Measurements from ENCODE around the gene IL1RAP.
"Not testable (repeated sequence)": the region's sequence is repeated elsewhere in the genome, so short reads cannot be mapped to it uniquely, and the experiment has no call there.

Gene IL1RAP, protein sequence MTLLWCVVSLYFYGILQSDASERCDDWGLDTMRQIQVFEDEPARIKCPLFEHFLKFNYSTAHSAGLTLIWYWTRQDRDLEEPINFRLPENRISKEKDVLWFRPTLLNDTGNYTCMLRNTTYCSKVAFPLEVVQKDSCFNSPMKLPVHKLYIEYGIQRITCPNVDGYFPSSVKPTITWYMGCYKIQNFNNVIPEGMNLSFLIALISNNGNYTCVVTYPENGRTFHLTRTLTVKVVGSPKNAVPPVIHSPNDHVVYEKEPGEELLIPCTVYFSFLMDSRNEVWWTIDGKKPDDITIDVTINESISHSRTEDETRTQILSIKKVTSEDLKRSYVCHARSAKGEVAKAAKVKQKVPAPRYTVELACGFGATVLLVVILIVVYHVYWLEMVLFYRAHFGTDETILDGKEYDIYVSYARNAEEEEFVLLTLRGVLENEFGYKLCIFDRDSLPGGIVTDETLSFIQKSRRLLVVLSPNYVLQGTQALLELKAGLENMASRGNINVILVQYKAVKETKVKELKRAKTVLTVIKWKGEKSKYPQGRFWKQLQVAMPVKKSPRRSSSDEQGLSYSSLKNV

DNA sequence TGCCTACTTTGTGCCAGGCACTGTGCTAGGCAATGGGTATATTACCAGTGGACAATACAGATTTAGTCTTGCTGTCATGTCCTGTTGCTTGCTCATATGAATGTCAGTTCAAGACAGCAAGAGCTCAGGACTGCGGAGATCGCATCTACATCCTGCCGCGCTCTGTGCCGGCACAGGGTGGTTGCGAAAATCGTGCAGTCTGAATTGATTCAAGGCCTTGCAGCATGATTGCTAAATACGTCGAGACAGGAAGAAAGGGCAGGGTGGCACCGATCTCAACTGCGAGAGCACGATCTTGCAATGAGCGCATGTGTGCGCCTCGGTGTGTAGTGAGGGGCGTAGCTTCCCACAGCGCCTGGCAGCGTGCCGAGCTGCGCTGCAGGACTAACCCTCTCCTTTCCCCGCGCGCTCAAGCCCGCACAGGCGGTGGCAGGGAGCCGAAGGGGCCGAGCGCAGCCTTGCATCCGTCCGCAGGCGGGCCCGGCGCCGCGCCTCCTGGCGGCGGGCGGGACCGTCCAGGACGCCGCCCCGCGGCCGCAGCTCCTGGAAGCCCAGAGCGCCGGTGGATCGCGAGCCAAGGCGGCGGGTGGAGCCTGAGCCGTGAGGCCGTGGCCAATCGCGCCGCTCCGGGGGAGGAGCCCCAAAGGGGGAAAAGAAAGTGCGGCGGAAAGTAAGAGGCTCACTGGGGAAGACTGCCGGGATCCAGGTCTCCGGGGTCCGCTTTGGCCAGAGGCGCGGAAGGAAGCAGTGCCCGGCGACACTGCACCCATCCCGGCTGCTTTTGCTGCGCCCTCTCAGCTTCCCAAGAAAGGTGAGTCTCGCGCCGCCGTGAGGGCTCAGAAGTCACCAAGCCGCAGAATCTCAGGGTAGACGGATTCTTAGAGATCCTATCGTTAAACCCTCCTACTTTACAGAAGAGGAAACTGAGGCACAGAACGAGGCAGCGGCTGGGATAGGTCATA lies at the start of gene IL1RAP:
Gene IL1RAP (plus strand): TSS at position 677 of the 962 bp plus-strand sequence. CDS start 50,205 bp downstream, outside the sequence.
- peak; percentile 64 to 77 (median 69) for DNase-seq (ENCODE audit: low read depth in 2 of 3, low spot score in 2 of 3)

DNA sequence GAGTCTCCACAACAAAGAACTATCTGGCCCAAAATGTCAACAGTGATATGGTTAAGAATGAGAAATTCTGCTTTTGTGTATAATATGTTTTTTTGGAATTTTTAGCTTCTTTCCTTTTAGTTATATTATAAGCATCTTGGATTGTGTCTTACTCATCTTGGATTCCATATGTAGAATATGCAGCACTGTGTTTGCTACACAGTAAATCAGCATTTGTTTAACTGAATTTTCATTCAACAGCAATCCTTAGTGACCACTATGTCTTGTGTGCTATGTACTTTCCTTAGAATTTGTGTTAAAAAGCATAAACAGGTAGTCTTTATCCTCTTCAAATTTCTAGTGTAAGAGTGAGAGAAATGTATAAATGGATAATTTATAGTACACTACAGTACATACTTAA lies 46.0 kb upstream of the IL1RAP start:
- DNase-seq (ENCODE audit: low read depth in 2 of 3, low spot score in 2 of 3): no peak

DNA sequence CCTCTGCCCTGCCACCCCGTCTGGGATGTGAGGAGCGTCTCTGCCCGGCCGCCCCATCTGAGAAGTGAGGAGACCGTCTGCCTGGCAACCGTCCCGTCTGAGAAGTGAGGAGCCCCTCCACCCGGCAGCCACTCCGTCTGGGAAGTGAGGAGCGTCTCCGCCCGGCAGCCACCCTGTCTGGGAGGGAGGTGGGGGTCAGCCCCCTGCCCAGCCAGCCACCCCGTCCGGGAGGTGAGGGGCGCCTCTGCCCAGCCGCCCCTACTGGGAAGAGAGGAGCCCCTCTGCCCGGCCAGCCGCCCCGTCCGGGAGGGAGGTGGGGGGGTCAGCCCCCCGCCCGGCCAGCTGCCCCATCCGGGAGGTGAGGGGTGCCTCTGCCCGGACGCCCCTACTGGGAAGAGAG lies 40.6 kb upstream of the IL1RAP start:
- DNase-seq (ENCODE audit: low read depth in 2 of 3, low spot score in 2 of 3): not testable (repeated sequence)

DNA sequence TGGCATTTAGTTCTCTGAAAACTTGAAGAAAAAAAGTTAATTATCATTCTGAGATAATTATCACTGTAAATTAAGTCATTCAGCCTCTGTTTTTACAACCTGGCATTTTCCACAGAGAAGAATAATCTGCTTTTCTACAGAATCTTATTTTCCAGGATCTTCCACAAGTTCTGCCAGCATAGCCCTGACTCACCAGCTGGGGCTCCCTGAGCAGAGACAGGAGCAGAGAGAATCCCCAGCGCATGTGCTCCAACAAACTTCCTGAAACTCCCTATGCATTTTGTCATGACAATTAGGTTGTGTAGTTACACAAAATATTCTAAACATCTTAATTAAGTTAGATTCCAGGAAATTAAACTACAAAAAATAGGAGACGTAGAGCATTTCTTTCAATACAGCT lies 32.1 kb upstream of the IL1RAP start:
- DNase-seq (ENCODE audit: low read depth in 2 of 3, low spot score in 2 of 3): no peak

DNA sequence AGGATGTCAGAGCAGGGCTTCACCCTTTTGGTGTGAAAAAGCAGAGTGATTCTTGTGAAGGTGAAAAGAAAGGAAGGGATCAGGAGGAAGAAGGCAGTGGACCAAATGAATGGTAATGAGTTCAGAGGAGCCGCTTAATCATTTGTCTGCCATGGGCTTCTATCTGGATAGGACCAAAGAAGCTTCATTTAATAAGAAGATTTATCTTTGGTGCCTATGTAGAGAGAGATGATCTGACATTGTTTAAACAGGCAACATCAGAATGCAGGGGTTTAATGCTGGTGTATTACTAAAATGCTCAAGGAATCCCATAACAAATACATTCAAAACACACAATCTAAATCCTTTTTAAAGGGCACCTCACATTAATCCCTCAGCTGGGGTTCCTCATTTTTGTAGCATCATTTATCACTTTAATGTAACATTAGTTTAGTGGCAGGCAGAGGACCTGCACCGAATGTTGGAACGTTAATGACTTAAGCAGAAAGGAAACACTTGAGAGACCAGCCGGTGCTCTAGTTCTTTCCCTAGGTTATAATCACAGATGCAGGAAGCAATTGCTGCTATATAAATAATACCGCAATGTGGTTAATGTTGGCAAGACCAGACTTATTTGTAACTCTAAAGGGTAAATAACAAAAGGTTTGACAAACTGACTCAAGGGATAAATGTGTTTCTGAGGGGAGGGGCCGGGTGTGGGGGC lies 27.9 kb upstream of the IL1RAP start:
- DNase-seq (ENCODE audit: low read depth in 2 of 3, low spot score in 2 of 3): no peak

DNA sequence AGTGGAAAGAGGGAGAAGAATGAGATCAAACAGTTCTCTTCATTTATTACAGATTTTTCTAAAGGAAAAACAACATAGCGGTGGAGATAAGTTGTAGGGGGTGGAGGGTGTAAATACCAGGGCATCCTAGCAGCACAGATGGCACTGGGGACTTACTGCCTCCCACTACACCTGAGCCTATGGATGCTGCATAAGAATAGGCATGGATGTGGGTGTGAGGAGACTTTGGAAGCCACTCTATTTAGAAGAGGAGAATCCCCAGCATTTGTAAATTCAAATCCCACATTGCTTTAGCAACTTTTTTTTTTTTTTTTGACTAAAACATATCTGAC lies 27.4 kb upstream of the IL1RAP start:
- no peak for DNase-seq (ENCODE audit: low read depth in 2 of 3, low spot score in 2 of 3)

DNA sequence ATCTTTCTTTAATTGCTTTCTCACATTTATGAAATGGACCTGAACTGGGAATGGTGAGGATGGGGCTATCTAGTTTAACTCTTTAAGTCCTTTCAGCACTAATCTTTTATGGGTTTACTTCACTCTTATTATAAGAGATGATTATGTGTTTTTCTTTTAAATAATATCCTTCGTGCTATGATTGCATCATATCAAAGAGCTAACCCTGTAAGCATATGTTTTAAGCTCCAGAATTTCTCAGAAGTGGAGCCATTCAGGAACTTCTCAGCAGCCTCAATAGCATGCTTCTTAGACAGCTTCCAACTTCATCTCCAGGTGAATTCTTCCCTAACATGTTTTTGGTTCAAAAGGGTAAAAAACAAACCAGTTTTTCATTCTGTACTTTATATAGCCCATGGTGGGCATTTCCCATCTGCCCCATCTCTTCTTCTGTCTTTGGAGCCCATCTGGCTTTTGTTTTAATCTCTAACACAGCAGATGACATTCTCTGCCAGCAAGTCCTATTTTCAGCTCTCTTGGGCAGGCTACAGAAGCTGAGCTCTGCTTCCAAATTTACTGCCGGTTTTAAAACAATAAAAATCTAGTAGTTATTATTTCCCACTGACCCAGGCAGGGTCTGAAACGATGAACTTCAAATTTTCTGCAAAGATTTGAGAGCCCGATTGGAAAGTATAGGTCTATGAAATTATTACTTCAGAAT lies 26.8 kb upstream of the IL1RAP start:
- no peak for DNase-seq (ENCODE audit: low read depth in 2 of 3, low spot score in 2 of 3)

DNA sequence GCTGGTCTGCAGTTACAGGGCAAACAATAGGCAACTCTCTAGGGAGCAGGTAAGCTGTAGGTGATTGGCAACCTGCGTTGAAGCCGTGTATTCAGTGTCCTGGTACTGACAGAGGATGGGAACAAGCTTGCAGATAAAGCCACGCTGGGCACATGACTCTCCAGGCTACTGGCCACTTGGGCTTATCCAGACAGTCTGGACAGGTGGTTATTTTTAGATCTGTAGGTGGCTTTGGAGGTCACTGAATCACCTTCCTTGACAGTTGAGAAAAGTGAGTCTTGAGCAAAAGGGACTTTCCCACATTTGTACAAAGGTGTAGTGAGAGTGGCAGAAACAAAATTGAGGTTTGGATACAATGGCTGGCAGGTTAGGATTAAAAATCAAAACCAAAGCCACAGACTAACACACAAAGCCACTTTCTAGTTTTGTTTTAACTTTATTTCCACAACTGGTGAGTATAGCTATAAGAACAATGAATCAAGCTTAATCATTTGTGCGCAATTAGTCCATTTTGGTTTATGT lies 22.3 kb upstream of the IL1RAP start:
- DNase-seq (ENCODE audit: low read depth in 2 of 3, low spot score in 2 of 3): peak in 1 of 3 experiments; percentile 6

DNA sequence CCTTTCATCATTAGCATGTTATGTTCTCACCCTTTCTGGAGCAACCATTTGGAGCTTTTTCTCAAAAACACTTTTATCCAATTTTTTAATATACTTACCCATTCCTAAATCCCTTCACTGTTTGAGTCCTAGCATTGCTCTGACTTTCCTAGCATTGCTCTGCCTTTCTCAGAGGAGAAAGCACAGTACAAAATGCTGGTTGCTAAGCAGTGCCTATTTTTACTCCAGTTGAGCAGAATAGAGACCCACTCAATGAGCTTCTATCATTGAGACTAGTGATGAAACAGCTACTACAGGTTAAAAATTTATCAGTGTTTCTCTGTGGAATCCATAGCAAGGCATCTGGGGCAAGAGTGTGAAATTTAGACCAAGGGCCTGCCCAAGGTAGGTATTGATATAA lies 21.8 kb upstream of the IL1RAP start:
- DNase-seq (ENCODE audit: low read depth in 2 of 3, low spot score in 2 of 3): no peak

DNA sequence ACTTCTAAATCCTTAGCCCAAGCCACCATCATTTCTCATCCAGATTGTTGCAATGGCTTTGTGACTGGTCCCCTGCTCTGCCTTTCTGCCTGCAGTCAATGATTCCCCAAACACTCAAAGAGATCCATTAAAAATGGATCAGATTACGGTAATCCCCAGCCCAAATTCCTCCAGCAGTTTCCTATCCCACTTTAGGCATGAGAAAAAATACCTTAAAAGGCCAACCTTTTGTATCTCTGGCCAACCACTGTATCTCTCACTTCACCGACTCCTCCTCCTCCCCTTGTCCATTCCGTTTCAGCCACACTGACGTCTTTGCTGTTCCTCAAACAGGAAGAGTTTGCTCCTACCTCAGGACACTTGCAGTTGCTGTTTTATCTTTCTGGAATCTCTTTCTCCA lies 20.9 kb upstream of the IL1RAP start:
- DNase-seq (ENCODE audit: low read depth in 2 of 3, low spot score in 2 of 3): no peak

DNA sequence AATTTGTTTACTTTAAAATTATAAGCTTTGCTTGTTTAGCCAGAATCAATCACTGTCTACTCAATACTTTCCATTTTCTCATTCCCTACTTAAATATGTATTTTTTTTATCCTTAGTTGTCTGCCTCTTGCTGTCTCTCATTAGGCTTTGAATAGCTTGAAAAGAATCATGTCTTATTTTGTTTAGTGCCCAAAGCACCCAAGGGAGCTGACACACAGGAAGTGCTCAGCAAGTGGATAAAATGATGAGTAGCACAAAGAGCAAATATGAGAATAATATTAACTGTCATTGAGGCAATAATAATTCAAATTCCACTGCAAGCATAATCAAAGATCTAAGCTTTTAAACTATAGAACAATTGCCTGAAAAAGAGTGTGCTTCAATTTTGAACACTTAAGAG lies 19.0 kb upstream of the IL1RAP start:
- no peak for DNase-seq (ENCODE audit: low read depth in 2 of 3, low spot score in 2 of 3)

DNA sequence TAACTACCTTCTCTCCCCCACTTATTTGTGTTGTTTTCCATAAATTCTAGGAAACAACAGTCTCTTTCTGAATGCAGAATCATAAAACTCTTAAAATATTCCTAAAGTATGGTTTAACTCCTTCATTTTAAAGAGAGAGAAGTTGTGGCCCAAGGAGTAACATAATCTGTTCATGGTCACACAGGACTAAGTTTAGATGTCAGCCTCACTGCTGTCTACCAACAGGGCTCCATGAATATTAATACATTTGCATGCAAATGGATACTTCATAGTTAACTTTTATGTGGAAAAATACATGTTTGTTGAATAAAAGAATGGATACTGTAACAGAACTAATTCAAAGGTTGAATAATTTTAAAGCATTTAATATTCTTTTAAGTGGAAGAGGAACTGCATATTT lies 18.5 kb upstream of the IL1RAP start:
- DNase-seq (ENCODE audit: low read depth in 2 of 3, low spot score in 2 of 3): no peak

DNA sequence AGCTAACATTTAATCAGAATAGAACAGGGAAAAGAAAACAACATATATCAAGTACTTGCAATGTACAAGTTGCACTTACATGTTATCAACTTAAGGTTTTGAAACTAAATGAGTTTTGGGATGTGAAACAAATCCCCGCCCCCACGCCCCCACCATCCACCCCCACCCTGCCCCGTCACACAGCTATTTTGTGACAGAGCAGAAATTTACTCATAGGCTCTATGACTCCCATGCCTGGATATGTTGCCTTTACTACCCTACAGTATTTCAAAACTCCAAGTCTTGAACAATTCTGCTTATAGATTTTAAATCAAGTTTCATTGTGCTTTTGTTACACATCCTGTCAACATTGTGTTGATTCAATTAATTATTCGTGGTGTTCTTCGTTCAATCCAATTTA lies 18.1 kb upstream of the IL1RAP start:
- no peak for DNase-seq (ENCODE audit: low read depth in 2 of 3, low spot score in 2 of 3)

DNA sequence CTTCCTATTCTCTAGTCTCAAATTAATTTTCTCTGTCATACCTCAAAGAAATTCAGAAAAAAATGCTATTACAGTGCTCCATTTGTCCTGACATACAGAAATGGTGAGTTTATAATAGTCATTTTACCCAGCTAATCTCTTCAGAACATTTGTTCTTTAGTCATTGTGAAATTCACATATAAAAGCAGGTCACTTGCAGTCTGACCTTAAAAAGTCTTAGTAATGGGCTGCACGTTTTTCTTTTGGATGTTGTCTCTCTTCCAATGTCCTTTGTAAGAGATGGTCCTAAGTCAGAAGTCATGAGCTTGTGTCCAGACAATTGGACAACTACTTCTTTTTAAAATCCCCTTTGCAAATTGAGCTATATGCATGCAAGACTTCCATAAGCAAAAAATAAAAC lies 17.0 kb upstream of the IL1RAP start:
- DNase-seq (ENCODE audit: low read depth in 2 of 3, low spot score in 2 of 3): no peak

DNA sequence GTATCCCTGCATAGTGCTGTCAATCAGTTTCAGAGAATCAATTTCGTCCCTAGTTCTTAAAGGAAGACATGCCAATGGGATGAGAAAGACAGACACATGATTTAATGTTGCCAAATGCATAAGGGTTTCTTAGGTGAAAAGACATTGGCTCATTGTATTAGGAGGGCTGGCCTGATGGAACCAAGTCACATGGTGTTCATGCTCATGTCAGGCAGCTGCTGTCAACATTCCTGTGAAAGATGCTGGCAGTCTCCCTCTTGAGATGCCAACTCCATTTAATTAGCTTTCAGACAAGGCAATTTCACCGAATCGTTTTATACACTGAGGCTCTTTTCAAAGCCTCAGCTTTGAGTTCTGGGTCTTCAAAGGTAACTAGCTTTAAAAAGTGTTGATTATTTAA lies 16.1 kb upstream of the IL1RAP start:
- no peak for DNase-seq (ENCODE audit: low read depth in 2 of 3, low spot score in 2 of 3)

DNA sequence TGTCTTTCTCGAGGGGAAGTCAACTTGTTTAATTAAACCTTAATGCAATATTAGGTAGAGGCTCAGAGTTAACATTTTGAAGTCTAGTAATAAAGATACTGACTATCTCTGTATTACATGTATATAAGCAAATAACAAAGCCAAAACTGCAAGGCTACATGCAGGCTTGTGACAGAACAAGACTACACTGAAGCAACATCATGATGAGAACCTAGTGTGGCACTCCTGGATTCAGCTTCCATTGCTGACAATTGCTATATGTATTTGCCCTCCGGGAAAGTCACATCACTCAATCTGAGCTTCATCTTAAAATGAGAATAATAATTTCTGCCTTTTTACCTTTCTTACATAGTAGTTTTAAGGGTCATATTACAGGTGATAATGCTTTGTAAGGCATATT lies 15.6 kb upstream of the IL1RAP start:
- no peak for DNase-seq (ENCODE audit: low read depth in 2 of 3, low spot score in 2 of 3)

DNA sequence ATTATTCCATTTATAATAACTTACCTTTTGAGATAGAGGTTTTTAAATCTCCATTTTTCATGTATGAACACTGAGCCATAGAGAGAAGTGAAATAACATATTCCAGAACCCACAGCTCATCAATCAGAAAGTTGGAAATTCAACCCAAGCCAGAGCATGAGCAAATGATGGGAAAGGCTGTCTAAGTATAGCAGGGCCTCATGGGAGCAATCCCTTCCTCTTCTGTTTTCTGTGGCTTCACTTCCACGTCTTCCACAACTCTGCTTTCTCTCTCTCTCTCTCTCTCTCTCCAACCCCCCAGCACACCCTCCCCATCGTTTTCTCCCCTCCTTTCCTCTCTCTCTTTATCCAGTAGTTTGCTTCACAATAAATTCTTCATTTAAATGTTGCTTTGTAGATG lies 14.8 kb upstream of the IL1RAP start:
- DNase-seq (ENCODE audit: low read depth in 2 of 3, low spot score in 2 of 3): no peak

DNA sequence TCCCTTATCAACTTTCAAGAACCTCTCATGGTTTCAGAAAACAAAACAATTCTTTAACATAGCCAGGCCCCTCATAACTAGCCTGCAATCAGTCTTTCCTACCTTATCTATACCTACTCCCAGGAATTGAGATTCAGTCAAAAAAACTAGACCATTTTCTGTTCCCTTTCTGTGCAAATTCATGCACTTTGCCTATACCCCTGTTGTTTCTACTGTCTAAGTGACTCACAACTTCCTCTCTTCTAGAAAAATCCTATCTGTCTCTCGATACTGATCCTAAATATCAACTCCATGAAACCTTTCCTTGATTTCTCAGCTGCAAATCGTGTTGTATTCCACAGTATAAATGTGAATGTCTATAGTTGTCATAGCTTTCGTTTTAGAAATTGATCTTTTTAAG lies 10.9 kb upstream of the IL1RAP start:
- DNase-seq (ENCODE audit: low read depth in 2 of 3, low spot score in 2 of 3): no peak

DNA sequence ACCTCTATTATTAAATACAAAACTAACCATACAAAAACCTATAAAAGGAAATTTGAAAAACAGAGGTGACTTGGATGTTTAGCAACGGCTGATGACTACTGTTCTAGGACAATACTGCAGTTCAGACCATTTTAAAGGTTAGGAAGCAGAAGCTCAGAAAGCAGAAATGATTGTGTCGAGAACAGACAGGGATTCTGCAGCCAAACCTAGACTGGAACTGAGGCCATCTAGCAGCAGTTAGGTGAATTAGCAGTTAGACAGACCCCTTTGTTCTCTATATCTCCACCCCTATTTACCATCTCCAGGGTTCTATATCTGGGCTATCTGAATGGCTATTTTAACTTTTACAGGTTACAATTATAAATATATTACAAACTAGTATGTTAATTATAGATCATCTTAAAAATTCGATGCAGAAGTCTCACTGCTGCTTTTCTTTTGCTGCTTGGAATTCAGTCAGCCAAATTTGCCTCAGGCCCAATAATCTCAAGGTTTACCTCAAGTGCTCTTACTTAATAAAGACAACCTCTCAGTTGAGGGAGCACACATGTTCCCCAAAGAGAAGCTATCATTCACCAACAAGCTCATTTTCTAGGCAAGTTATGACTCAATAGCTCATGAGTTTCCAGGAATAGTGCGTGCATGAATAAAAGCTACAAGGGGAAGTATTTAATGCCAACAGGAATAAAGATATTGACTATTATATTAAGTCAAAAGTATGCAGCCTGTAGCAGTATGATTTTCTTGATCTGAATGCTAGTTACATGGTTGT lies 9.3 kb upstream of the IL1RAP start:
- DNase-seq (ENCODE audit: low read depth in 2 of 3, low spot score in 2 of 3): no peak
